Left lung (tissue), 10 donors: ENCODE measurements around the gene ANP32B. TPM values are rescaled to one million over a fixed set of nuclear protein-coding genes. Genes with fewer than 3 reads are reported as not detected.

ENCODE experiments used
- ATAC-seq: fragments of 200-7000 bp; cut with Tn5 transposase; one replicate; pipeline ENCODE4 v1.9.1; 2020; ENCODE audit warnings: moderate library complexity
- DNase-seq, 4 donors: peaks; one replicate each; pipeline ENCODE4 v3.0.0-alpha.2; 2013 to 2020
- H3K27ac ChIP-seq, 2 donors: fragments of 200-600 bp; sonication (generic) in 1 of 2; one replicate each; pipeline versions ENCODE4 v1.5.0 to v1.8.0; 2020 to 2021
- H3K27me3 ChIP-seq, 2 donors: fragments of 200-600 bp; sonication (generic) in 1 of 2; one replicate each; pipeline versions ENCODE4 v1.5.0 to v1.8.0; 2020 to 2021
- H3K36me3 ChIP-seq, 2 donors: fragments of 200-600 bp; sonication (generic) in 1 of 2; one replicate each; pipeline versions ENCODE4 v1.5.0 to v1.8.0; 2020 to 2021
- H3K4me1 ChIP-seq, 2 donors: fragments of 200-600 bp; one replicate each; pipeline ENCODE4 v1.8.0; 2021
- H3K4me3 ChIP-seq, 2 donors: fragments of 200-600 bp; sonication (generic) in 1 of 2; one replicate each; pipeline versions ENCODE4 v1.5.0 to v1.8.0; 2020 to 2021; ENCODE audit warnings: mild to moderate bottlenecking in 1 of 2
- H3K9me3 ChIP-seq, 2 donors: fragments of 200-600 bp; sonication (generic) in 1 of 2; one replicate each; pipeline versions ENCODE4 v1.5.0 to v1.8.0; 2020 to 2021
- intact Hi-C, 2 donors: fragments of 100-400 bp; cut with DNase I; formaldehyde crosslinking; loops; one replicate each; pipeline versions ENCODE4 v1.11.2 to v1.14.2; 2022
- polyA plus RNA-seq, 6 donors: library from polyadenylated mRNA; unstranded; fragments of 120-200 nt; gene quantifications; one replicate each; pipeline ENCODE4 v1.2.1, GENCODE V29; 2013; ENCODE audit not compliant: insufficient read length in 6 of 6
- total RNA-seq, 2 donors: library from RNA; stranded (reverse); fragmentation: NEBNext Ultra II Directional; extraction: Animal tissue kit (Norgen Biotek cat#: 25700); gene quantifications; one replicate each; pipeline ENCODE4 v1.2.1, GENCODE V29; 2021
- TF ChIP-seq, protein P1 (sequence below), 2 donors: fragments of 200-600 bp; sonication (generic) in 1 of 2; IDR thresholded peaks; one replicate each; pipeline versions ENCODE4 v1.5.0 to v1.8.0; 2021; ENCODE audit warnings: antibody characterized with exemption in 2 of 2
- donor health status: DM: no; HTN: yes; CAD: no.
- donor health status: DM: no; HTN: no; CAD: no.

ANP32B gene
- total and polyA plus RNA-seq, 8 donors, result 84.9 to 318 (median 248) TPM

- Histone ChIP-seq H3K4me1 (peaks cover 17 to 50% of the 10 kb centered on the region in 2 donors), H3K9me3 (no peaks in the 10 kb centered on the region), H3K27ac (peak overlapping the region; percentile 96 to 98), H3K27me3 (no peaks in the 10 kb centered on the region), H3K4me3 (peak overlapping the region; percentile 88 to 94), H3K36me3 (no peaks in the 10 kb centered on the region)
- TF ChIP-seq, protein P1, sequence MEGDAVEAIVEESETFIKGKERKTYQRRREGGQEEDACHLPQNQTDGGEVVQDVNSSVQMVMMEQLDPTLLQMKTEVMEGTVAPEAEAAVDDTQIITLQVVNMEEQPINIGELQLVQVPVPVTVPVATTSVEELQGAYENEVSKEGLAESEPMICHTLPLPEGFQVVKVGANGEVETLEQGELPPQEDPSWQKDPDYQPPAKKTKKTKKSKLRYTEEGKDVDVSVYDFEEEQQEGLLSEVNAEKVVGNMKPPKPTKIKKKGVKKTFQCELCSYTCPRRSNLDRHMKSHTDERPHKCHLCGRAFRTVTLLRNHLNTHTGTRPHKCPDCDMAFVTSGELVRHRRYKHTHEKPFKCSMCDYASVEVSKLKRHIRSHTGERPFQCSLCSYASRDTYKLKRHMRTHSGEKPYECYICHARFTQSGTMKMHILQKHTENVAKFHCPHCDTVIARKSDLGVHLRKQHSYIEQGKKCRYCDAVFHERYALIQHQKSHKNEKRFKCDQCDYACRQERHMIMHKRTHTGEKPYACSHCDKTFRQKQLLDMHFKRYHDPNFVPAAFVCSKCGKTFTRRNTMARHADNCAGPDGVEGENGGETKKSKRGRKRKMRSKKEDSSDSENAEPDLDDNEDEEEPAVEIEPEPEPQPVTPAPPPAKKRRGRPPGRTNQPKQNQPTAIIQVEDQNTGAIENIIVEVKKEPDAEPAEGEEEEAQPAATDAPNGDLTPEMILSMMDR (IDR thresholded peaks at IDR 0.05), result no peak
- peak; percentile 51 for ATAC-seq
- peak in 3 of 4 donors; percentile 59 to 88 (median 72) for DNase-seq
- intact Hi-C loops, result no loop called here
These were observed 547 bp downstream of the ANP32B start for GRCh38 chr9:97983589-97984187.

DNA sequence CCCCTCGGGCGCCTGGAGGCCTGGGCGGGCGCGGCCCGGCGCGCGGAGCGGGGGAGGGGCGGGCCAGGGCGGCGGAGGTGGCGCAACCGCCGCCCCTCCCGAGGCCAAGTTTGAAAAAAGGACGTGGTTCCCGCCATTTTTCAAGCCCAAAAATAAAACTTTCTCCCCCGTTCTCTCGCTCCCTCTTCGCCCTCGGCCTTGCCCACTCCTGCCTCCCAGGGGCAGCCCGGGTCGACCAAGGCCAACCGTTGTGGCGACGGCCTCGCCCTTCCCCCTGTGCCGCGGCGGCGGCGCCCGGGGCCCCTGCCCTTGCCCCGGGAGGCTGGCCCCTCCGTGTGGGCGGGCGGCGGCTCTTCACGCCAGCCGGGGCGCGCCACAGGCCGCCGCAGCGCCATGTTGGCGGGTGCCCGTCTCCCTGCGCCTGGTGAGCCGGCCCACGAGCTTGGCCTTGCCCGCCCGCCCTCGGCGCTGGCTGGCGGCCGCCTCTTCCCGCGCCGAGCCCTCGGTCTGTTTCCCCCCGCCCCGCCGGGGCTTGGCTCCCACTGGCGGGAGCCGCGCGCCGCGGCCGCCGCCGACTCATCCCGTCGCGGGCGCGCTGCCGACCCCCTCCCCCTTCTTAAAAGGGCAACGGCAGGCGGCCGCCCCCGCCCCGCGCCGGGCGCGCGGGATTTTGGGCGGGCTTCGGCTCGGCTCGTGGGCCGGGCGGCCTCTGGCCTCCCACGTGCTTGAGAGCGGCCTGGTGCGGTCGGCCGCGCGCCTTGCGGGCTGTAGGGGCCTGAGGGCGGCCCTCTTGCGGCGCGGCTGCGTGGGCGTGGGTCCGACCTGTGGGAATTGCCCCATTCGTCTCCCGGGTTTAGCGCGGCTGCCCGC is 1.3 kb downstream of the ANP32B start:
- intact Hi-C loops, result no loop called here
- Histone ChIP-seq H3K4me1 (peaks cover 21 to 58% of the 10 kb centered on the region in 2 donors), H3K9me3 (no peaks in the 10 kb centered on the region), H3K27me3 (no peaks in the 10 kb centered on the region), H3K27ac (peak overlapping the region; percentile 96 to 98), H3K4me3 (peak overlapping the region; percentile 88 to 94), H3K36me3 (no peaks in the 10 kb centered on the region)
- TF ChIP-seq, protein P1 (IDR thresholded peaks at IDR 0.05), result no peak
- peak; percentile 30 for ATAC-seq
- DNase-seq, result peak; percentile 69 to 91 (median 79)

- DNase-seq, result peak in 2 of 4 donors; percentile 34 to 36
- peaks cover 25 to 66% of the 10 kb centered on the region in 2 donors for H3K4me1 ChIP-seq
- H3K9me3 ChIP-seq, result no peaks in the 10 kb centered on the region
- intact Hi-C loops, result no loop called here
- H3K27me3 ChIP-seq, result no peaks in the 10 kb centered on the region
- peak; percentile 3 for ATAC-seq
- no peaks in the 10 kb centered on the region for H3K36me3 ChIP-seq
- H3K4me3 ChIP-seq, result peak overlapping the region; percentile 88 to 94
- TF ChIP-seq, protein P1 (IDR thresholded peaks at IDR 0.05), result no peak
- H3K27ac ChIP-seq, result peak overlapping the region; percentile 96 to 98
These were observed 2.1 kb downstream of the ANP32B start for GRCh38 chr9:97985058-97985861.

- intact Hi-C loops, result no loop called here
- H3K4me1 ChIP-seq, result peaks cover 25 to 79% of the 10 kb centered on the region in 2 donors
- H3K9me3 ChIP-seq, result no peaks in the 10 kb centered on the region
- DNase-seq (no peak), ATAC-seq (no peak)
- H3K27me3 ChIP-seq, result no peaks in the 10 kb centered on the region
- H3K36me3 ChIP-seq, result no peaks in the 10 kb centered on the region
- H3K4me3 ChIP-seq, result no peak overlapping the region
- H3K27ac ChIP-seq, result no peak overlapping the region
- TF ChIP-seq, protein P1 (IDR thresholded peaks at IDR 0.05), result no peak
These were observed 4.3 kb downstream of the ANP32B start for GRCh38 chr9:97987487-97987886.
